ENCODE data around the gene DNAJC4. TPM values are rescaled to one million over a fixed set of nuclear protein-coding genes. Genes with fewer than 3 reads are reported as not detected.

Gene DNAJC4
- polyA plus RNA-seq, 3 donors = 25.5 to 78.9 (median 32.5) TPM

DNA sequence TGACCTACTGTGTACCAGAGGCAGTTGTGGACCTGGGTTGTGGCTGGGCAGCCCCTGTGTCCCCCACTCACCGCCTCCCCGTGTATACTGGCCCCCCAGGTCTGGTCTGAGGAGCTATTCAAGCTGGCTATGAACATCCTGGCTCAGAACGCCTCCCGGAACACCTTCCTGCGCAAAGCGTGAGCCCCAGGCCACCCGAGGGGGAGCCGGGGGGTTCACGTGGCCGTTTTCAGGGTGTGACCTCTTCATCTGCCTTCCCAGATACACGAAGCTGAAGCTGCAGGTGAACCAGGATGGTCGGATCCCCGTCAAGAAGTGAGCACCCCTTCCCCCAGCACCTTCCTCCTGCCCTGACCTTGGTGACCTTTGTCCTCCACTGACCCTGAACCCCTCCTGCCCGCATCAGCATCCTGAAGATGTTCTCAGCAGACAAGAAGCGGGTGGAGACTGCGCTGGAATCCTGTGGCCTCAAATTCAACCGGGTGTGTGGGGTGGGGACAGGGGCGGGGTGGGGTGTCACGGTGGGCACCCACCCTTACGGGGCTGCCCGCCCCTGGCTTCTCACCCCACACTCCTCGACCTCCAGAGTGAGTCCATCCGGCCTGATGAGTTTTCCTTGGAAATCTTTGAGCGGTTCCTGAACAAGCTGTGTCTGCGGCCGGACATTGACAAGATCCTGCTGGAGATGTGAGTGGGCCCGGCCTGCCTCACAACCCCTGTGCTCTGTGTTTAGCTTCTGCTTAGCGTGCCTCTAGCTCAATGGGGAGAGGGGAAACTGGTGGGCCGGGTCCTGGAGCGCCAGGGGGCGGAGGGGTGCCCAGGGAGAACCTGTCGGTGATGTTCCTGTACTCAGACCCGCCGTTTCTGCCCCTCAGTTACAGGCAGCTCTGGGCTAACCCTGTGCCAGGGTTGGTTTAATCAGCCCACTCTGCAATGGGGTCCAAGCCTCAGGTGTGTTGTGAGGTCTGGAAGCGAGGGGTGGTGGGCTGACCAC, 25.1 kb downstream of the DNAJC4 start:
- no peaks in the 10 kb centered on the region for H3K9me3 ChIP-seq (replicated peaks in 1 of 2; ENCODE audit: control insufficient read depth in 1 of 2, insufficient read depth in 1 of 2, low read length in 2 of 2)
- no peak overlapping the region for H3K4me2 ChIP-seq (replicated peaks; ENCODE audit: extremely low read depth, low read length, poor library complexity, severe bottlenecking)
- H3K4me1 Mint-ChIP-seq = peaks cover 24% of the 10 kb centered on the region
- H4K20me1 ChIP-seq (ENCODE audit: insufficient read depth, low read length) = peaks cover 34% of the 10 kb centered on the region
- TF ChIP-seq, protein P1, sequence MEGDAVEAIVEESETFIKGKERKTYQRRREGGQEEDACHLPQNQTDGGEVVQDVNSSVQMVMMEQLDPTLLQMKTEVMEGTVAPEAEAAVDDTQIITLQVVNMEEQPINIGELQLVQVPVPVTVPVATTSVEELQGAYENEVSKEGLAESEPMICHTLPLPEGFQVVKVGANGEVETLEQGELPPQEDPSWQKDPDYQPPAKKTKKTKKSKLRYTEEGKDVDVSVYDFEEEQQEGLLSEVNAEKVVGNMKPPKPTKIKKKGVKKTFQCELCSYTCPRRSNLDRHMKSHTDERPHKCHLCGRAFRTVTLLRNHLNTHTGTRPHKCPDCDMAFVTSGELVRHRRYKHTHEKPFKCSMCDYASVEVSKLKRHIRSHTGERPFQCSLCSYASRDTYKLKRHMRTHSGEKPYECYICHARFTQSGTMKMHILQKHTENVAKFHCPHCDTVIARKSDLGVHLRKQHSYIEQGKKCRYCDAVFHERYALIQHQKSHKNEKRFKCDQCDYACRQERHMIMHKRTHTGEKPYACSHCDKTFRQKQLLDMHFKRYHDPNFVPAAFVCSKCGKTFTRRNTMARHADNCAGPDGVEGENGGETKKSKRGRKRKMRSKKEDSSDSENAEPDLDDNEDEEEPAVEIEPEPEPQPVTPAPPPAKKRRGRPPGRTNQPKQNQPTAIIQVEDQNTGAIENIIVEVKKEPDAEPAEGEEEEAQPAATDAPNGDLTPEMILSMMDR (IDR thresholded peaks at IDR 0.05) = no peak
- peaks cover 0 to 4% (median 0%) of the 10 kb centered on the region in 7 donors for H3K9me3 Mint-ChIP-seq
- H3K36me3 Mint-ChIP-seq = peaks cover 45 to 62% of the 10 kb centered on the region in 2 donors
- no peak overlapping the region for H3K4me3 ChIP-seq (replicated peaks in 1 of 3; ENCODE audit: low read depth in 2 of 3, low read length in 3 of 3)
- H2AFZ ChIP-seq (ENCODE audit: insufficient read depth, low read depth, low read length, poor library complexity, severe bottlenecking) = no peak overlapping the region
- peaks cover 51 to 62% of the 10 kb centered on the region in 2 donors for H3K36me3 ChIP-seq (replicated peaks in 1 of 2; ENCODE audit: control insufficient read depth in 1 of 2, insufficient read depth in 2 of 2, low read length in 2 of 2)
- DNase-seq = no peak
- H3K9ac ChIP-seq (ENCODE audit: insufficient read depth, low read length, poor library complexity, severe bottlenecking) = no peak overlapping the region
- H3K27ac ChIP-seq (ENCODE audit: low read depth in 1 of 2, low read length in 2 of 2) = no peak overlapping the region
- peak overlapping the region in 1 of 7 donors; percentile 53 for H3K27ac Mint-ChIP-seq
- WGBS (ENCODE audit: insufficient coverage) = over 99% methylated on average over 26 of the region's 35 CpGs
- intact Hi-C loops (cut with micrococcal nuclease) = no loop called here
- peaks cover 18% of the 10 kb centered on the region for H3K79me2 ChIP-seq (ENCODE audit: insufficient read depth, low read length)
- peaks cover 25 to 35% of the 10 kb centered on the region in 2 donors for H3K4me1 ChIP-seq (ENCODE audit: control insufficient read depth in 1 of 2, insufficient read depth in 2 of 2, low read length in 2 of 2)
- no peaks in the 10 kb centered on the region for H3K27me3 ChIP-seq (ENCODE audit: control insufficient read depth in 2 of 2, insufficient read depth in 2 of 2, low read length in 2 of 2)
- H3K27me3 Mint-ChIP-seq (ENCODE audit: low read depth in 3 of 3) = peaks cover 3 to 4% (median 4%) of the 10 kb centered on the region in 3 donors
- H3K4me3 Mint-ChIP-seq = no peak overlapping the region

DNA sequence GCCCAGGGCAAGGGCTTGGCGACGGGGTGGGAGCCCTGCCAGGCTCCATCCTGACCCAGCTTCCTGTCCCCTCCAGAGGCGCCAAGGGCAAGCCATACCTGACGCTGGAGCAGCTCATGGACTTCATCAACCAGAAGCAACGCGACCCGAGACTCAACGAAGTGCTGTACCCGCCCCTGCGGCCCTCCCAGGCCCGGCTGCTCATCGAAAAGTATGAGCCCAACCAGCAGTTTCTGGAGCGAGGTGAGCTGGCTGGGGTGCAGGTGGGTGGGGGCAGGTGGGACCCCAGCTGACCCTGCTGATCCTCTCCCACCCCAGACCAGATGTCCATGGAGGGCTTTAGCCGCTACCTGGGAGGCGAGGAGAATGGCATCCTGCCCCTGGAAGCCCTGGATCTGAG, 26.0 kb downstream of the DNAJC4 start:
- WGBS (ENCODE audit: insufficient coverage) = 82% methylated on average over 7 of the region's 15 CpGs
- Histone ChIP-seq H3K27me3 (ENCODE audit: control insufficient read depth in 2 of 2, insufficient read depth in 2 of 2, low read length in 2 of 2) (no peaks in the 10 kb centered on the region), H3K4me3 (replicated peaks in 1 of 3; ENCODE audit: low read depth in 2 of 3, low read length in 3 of 3) (no peak overlapping the region), H3K9ac (ENCODE audit: insufficient read depth, low read length, poor library complexity, severe bottlenecking) (no peak overlapping the region), H3K4me2 (replicated peaks; ENCODE audit: extremely low read depth, low read length, poor library complexity, severe bottlenecking) (no peak overlapping the region), H3K79me2 (ENCODE audit: insufficient read depth, low read length) (peaks cover 18% of the 10 kb centered on the region), H3K36me3 (replicated peaks in 1 of 2; ENCODE audit: control insufficient read depth in 1 of 2, insufficient read depth in 2 of 2, low read length in 2 of 2) (peaks cover 59 to 68% of the 10 kb centered on the region in 2 donors), H3K4me1 (ENCODE audit: control insufficient read depth in 1 of 2, insufficient read depth in 2 of 2, low read length in 2 of 2) (peaks cover 18 to 26% of the 10 kb centered on the region in 2 donors), H3K9me3 (replicated peaks in 1 of 2; ENCODE audit: control insufficient read depth in 1 of 2, insufficient read depth in 1 of 2, low read length in 2 of 2) (no peaks in the 10 kb centered on the region), H3K27ac (ENCODE audit: low read depth in 1 of 2, low read length in 2 of 2) (no peak overlapping the region), H2AFZ (ENCODE audit: insufficient read depth, low read depth, low read length, poor library complexity, severe bottlenecking) (no peak overlapping the region), H4K20me1 (ENCODE audit: insufficient read depth, low read length) (peaks cover 34% of the 10 kb centered on the region)
- Mint-ChIP-seq H3K4me3 (no peak overlapping the region), H3K36me3 (peaks cover 45 to 67% of the 10 kb centered on the region in 2 donors), H3K27ac (no peak overlapping the region), H3K27me3 (ENCODE audit: low read depth in 3 of 3) (peaks cover 0 to 1% (median 0%) of the 10 kb centered on the region in 3 donors), H3K4me1 (peaks cover 21% of the 10 kb centered on the region), H3K9me3 (peaks cover 0 to 4% (median 0%) of the 10 kb centered on the region in 7 donors)
- DNase-seq = no peak
- TF ChIP-seq, protein P1 (IDR thresholded peaks at IDR 0.05) = no peak
- intact Hi-C loops (cut with micrococcal nuclease) = no loop called here
